ENCODE results near the gene CELF2.

- TF ChIP-seq, protein P1, sequence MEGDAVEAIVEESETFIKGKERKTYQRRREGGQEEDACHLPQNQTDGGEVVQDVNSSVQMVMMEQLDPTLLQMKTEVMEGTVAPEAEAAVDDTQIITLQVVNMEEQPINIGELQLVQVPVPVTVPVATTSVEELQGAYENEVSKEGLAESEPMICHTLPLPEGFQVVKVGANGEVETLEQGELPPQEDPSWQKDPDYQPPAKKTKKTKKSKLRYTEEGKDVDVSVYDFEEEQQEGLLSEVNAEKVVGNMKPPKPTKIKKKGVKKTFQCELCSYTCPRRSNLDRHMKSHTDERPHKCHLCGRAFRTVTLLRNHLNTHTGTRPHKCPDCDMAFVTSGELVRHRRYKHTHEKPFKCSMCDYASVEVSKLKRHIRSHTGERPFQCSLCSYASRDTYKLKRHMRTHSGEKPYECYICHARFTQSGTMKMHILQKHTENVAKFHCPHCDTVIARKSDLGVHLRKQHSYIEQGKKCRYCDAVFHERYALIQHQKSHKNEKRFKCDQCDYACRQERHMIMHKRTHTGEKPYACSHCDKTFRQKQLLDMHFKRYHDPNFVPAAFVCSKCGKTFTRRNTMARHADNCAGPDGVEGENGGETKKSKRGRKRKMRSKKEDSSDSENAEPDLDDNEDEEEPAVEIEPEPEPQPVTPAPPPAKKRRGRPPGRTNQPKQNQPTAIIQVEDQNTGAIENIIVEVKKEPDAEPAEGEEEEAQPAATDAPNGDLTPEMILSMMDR (IDR thresholded peaks at IDR 0.05), result no peak
- TF ChIP-seq POLR2A (IDR thresholded peaks at IDR 0.05), result no peak
Measured at GRCh38 chr10:11209830-11210181, 192.1 kb downstream of the CELF2 start.

Data from body of pancreas (tissue), 4 donors.